HCEC 1CT (cell line): ENCODE measurements around the gene TPBGL.

Source experiments
- DNase-seq: peaks from one replicate; pipeline ENCODE4 v3.0.0-alpha.2; 2017

TPBGL gene

GRCh38 chr11:75246671-75247350, 6.2 kb downstream of the TPBGL start:
- DNase-seq = no peak

- no peak for DNase-seq
Measured at GRCh38 chr11:75248924-75249256, 8.3 kb downstream of the TPBGL start.

GRCh38 chr11:75249704-75250103, 9.1 kb downstream of the TPBGL start:
- no peak for DNase-seq

- DNase-seq = no peak
Measured at GRCh38 chr11:75254326-75254725, 13.8 kb downstream of the TPBGL start.

- DNase-seq = no peak
Measured at GRCh38 chr11:75260396-75261170, 20.0 kb downstream of the TPBGL start.

GRCh38 chr11:75261902-75262361, 21.4 kb downstream of the TPBGL start:
- no peak for DNase-seq

- no peak for DNase-seq
Measured at GRCh38 chr11:75262436-75262835, 21.9 kb downstream of the TPBGL start.

- no peak for DNase-seq
Measured at GRCh38 chr11:75262961-75263852, 22.6 kb downstream of the TPBGL start.

- DNase-seq = no peak
Measured at GRCh38 chr11:75263944-75264349, 23.4 kb downstream of the TPBGL start.

- no peak for DNase-seq
Measured at GRCh38 chr11:75264356-75264755, 23.8 kb downstream of the TPBGL start.

- DNase-seq = no peak
Measured at GRCh38 chr11:75264971-75265370, 24.4 kb downstream of the TPBGL start.

GRCh38 chr11:75265851-75266531, 25.4 kb downstream of the TPBGL start:
- peak; percentile 22 for DNase-seq

GRCh38 chr11:75267171-75267970, 26.8 kb downstream of the TPBGL start:
- no peak for DNase-seq

GRCh38 chr11:75268626-75269366, 28.2 kb downstream of the TPBGL start:
- DNase-seq = no peak

- DNase-seq = no peak
Measured at GRCh38 chr11:75269367-75269660, 28.7 kb downstream of the TPBGL start.

GRCh38 chr11:75269896-75270295, 29.3 kb downstream of the TPBGL start:
- DNase-seq = no peak

GRCh38 chr11:75270896-75271418, 30.4 kb downstream of the TPBGL start:
- DNase-seq = no peak

- no peak for DNase-seq
Measured at GRCh38 chr11:75271730-75272129, 31.2 kb downstream of the TPBGL start.

- no peak for DNase-seq
Measured at GRCh38 chr11:75272391-75272790, 31.8 kb downstream of the TPBGL start.

GRCh38 chr11:75272821-75273301, 32.3 kb downstream of the TPBGL start:
- no peak for DNase-seq
